GM18870 (cell line): ENCODE results near the gene OR13C8.
"Not testable (repeated sequence)": the region's sequence is repeated elsewhere in the genome, so short reads cannot be mapped to it uniquely, and the experiment has no call there.

Experiments used
- ATAC-seq: cut with Tn5 transposase; IDR thresholded peaks from one replicate; pipeline ENCODE4 v1.9.1; 2021; ENCODE audit warnings: moderate library complexity; ENCODE audit not compliant: unreplicated experiment

Gene OR13C8

GRCh38 chr9:104568868-104569267 lies at the start of gene OR13C8:
TSS of gene OR13C8 (plus strand) at chr9:104569168. CDS start at chr9:104569168, 0 bp downstream.
- ATAC-seq = no peak

DNA sequence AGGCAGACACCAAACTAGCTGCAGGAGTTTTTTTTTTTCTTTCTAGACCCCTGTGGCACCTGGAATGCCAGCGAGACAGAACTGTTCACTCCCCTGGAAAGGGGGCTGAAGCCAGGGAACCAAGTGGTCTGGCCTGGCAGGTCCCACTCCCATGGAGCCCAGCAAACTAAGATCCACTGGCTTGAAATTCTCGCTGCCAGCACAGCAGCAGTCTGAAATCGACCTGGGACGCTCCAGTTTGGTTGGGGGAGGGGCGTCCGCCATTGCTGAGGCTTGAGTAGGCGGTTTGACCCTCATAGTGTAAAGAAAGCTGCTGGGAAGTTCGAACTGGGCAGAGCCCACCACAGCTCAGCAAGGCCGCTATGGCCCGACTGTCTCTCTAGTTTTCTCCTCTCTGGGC lies 48.7 kb upstream of the OR13C8 start:
- not testable (repeated sequence) for ATAC-seq

- no peak for ATAC-seq
Measured at GRCh38 chr9:104527109-104527508, 41.9 kb upstream of the OR13C8 start, which contains the start of gene OR13C4. TSS of gene OR13C4 (minus strand) at chr9:104527209. CDS start at chr9:104527209, 0 bp downstream.

- ATAC-seq = no peak
Measured at GRCh38 chr9:104536756-104537155, 32.2 kb upstream of the OR13C8 start, which contains the start of gene OR13C3. TSS of gene OR13C3 (minus strand) at chr9:104536856. CDS start at chr9:104536723, 133 bp downstream.

- ATAC-seq = no peak
Measured at GRCh38 chr9:104539275-104539674, 29.7 kb upstream of the OR13C8 start.

- ATAC-seq = no peak
Measured at GRCh38 chr9:104544644-104545043, 24.3 kb upstream of the OR13C8 start.

DNA sequence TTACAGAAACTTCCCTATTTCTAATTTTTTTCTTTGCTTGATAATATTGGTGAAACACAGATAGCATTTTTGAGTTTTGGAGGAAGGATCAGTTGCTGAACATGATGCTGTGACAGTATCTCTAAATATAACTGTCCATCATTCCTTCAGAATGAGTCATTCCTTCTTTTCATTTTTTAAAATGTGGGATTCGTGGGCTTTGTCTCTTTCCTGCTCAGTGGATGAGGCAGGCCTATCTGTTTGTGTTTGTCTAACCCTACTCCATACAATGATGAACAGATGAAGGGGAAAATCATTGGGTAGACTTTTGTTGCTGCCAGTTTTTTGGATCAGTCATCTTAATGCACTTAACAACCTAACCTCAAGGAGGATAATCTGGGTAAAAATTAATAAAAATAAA lies 15.7 kb upstream of the OR13C8 start:
- no peak for ATAC-seq

DNA sequence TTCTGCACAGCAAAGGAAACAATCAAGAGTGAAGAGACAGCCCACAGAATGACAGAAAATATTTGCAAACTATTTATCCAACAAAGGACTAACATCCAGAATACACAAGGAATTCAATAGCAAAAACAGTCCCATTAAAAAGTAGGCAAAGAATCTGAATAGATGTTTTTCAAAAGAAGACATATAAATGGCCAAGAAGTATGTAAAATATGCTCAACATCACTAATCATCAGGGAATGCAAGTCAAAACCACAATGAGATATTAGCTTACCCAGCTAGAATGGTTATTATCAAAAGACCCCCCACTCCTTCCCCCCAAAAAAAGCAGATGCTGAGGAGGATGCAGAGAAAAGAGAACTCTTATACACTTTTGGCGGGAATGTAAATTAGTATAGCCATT lies 13.4 kb upstream of the OR13C8 start:
- no peak for ATAC-seq

DNA sequence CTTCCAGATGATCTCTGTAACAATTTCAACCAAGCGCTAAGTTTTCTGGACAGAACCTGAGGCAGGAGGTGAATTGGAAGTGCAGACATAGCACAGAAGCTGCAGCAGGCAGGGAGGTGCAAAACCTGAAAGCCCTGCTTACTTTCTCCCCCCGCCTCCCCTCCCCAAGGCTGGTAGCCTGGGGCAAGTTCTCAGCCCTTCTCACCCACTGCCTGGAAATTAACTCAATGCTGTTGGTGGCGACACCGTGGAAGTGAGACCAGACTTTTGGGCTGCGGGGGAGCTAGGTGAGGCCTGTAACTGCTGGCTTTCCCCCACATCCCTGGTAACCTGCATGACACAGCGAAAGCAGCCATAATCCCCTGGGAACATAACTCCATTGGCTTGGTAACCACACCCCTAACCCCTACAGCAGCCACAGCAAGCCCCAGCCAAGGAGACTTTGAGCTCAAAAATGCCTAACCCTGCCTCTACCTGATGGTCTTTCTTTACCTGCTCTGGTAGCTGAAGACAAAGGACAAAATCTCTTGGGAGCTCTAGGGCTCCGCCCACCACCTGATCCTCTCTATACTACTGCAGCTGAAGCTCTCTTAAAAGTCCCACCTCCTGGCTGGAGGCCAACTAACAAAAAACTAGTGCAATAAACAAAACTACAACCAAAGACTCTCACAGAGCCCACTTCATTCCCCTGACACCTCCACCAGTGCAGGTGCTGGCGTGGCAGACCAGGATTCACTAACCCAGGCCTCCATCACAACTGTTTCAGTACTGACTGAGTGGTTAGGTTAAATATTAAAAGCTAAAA lies 11.9 kb upstream of the OR13C8 start:
- no peak for ATAC-seq

- no peak for ATAC-seq
Measured at GRCh38 chr9:104564358-104564757, 4.6 kb upstream of the OR13C8 start.

GRCh38 chr9:104572612-104573011 lies 3.6 kb downstream of the OR13C8 start:
- ATAC-seq = no peak

DNA sequence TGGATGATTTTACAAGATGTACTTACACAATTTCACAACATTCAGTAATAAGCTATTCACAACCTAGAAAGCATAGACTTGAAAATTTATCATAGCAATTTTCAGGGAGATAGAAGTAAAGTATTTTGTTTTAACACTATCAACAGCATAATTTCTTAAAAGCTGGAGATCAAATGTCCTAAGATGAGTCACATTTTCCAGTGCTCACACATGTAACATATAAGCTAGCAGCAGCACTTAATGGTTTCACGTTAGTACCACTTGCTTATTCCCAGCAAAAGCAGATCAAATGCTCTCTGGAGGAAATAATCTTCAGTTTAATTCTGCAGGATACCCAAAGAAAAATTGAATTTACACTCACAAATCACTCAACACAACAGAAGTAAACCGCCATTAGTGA lies 6.5 kb downstream of the OR13C8 start:
- ATAC-seq = no peak

- no peak for ATAC-seq
Measured at GRCh38 chr9:104577263-104577662, 8.3 kb downstream of the OR13C8 start.

- no peak for ATAC-seq
Measured at GRCh38 chr9:104580562-104580961, 11.6 kb downstream of the OR13C8 start.

GRCh38 chr9:104586496-104587180 lies 17.7 kb downstream of the OR13C8 start:
- ATAC-seq = no peak

GRCh38 chr9:104589626-104590025 lies 20.7 kb downstream of the OR13C8 start:
- ATAC-seq = no peak

- ATAC-seq = not testable (repeated sequence)
Measured at GRCh38 chr9:104598749-104599148, 29.8 kb downstream of the OR13C8 start.

GRCh38 chr9:104599313-104599712 lies 30.3 kb downstream of the OR13C8 start, which contains the start of gene OR13C5:
TSS of gene OR13C5 (minus strand) at chr9:104599413. CDS start at chr9:104599413, 0 bp downstream.
- not testable (repeated sequence) for ATAC-seq

DNA sequence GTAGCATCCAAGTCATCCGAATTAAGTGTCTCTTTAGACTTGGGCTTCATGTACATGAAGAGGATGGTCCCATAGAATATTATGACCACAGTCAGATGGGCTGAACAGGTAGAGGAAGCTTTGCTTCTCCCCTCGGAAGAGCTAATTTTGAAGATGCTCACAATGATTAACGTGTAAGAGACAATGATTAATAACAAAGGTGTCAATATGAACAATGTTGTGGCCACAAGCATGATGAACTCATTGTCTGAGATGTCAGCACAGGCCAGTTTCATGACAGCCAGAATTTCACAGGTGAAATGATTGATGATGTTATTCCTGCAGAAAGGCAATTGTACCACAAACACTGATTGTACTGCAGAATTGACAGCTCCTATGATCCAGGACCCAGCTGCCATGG lies 35.8 kb downstream of the OR13C8 start:
- ATAC-seq = peak; percentile 61

- ATAC-seq = not testable (repeated sequence)
Measured at GRCh38 chr9:104605527-104605926, 36.6 kb downstream of the OR13C8 start, which contains the start of gene OR13C2. TSS of gene OR13C2 (minus strand) at chr9:104605627. CDS start at chr9:104605627, 0 bp downstream.

DNA sequence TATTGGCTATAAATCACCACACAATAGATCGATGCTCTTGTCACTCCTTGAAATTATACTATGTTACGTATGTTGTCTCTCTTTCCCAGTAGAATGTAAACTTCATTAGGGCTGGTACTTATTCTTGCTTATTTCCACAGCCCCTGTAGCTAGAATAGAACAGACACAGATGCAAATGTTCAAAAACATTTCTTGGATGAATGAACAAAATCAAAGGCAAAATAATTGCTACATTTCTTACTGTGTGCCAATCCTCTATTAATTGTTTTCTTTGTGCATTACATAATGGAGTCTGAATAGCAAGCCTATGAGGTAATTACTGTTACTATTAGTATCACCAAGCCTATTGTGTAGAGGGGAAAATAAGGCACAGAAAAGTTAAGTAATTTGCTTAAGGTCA lies 37.2 kb downstream of the OR13C8 start:
- no peak for ATAC-seq

- no peak for ATAC-seq
Measured at GRCh38 chr9:104608336-104608735, 39.4 kb downstream of the OR13C8 start.
